Measurements from ENCODE around the gene KIF6.

DNA sequence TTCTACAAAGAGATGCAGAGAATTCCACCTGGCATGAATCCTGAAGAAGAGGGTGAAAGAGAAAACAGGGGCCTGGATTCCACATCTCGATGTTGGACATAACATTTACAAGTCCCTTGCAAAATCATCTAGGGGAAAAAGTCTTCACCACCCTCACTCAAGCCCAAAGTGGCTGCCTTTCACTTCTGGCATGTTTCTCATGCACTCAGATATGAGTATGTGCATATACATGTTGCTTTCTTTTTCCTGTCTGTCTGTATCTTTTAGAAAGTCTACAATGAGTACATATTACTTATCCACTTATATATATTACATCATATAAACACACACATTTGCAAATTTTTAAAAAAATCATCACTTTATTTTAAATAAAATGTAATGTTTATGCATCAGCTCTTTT, 159.3 kb downstream of the KIF6 start:
- no peak for TF ChIP-seq SRF (IDR thresholded peaks at IDR 0.05; ENCODE audit: low read depth)
- TF ChIP-seq, protein P1, sequence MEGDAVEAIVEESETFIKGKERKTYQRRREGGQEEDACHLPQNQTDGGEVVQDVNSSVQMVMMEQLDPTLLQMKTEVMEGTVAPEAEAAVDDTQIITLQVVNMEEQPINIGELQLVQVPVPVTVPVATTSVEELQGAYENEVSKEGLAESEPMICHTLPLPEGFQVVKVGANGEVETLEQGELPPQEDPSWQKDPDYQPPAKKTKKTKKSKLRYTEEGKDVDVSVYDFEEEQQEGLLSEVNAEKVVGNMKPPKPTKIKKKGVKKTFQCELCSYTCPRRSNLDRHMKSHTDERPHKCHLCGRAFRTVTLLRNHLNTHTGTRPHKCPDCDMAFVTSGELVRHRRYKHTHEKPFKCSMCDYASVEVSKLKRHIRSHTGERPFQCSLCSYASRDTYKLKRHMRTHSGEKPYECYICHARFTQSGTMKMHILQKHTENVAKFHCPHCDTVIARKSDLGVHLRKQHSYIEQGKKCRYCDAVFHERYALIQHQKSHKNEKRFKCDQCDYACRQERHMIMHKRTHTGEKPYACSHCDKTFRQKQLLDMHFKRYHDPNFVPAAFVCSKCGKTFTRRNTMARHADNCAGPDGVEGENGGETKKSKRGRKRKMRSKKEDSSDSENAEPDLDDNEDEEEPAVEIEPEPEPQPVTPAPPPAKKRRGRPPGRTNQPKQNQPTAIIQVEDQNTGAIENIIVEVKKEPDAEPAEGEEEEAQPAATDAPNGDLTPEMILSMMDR (IDR thresholded peaks at IDR 0.05 in 2 of 3, conservative IDR thresholded peaks at IDR 0.05 in 1 of 3; ENCODE audit: borderline replicate concordance in 1 of 3, insufficient read depth in 1 of 3, low read depth in 2 of 3, low read length in 2 of 3), result no peak
- no peak for TF ChIP-seq YY1 (IDR thresholded peaks at IDR 0.05; ENCODE audit: extremely low read depth, insufficient replicate concordance, low read depth, low read length)
- TF ChIP-seq SP1 (IDR thresholded peaks at IDR 0.05; ENCODE audit: low read depth), result no peak
- no peak for TF ChIP-seq SIN3A (IDR thresholded peaks at IDR 0.05; ENCODE audit: low read depth)
- TF ChIP-seq MAX (IDR thresholded peaks at IDR 0.05), result no peak
